Peyer's patch (tissue), 4 donors: ENCODE data around the gene SH3RF3.

Experiments
- POLR2A ChIP-seq, 2 donors: fragments of 450-650 bp; IDR thresholded peaks; one replicate each; pipeline ENCODE4 v1.5.1; 2017; ENCODE audit warnings: antibody characterized with exemption in 2 of 2, mild to moderate bottlenecking in 2 of 2, moderate library complexity in 2 of 2
- TF ChIP-seq, protein P1 (sequence below), 6 experiments: fragments of 450-650 bp in 4 of 6; fragments of 200-600 bp in 2 of 6; sonication (generic) in 1 of 6; IDR thresholded peaks; one replicate each; pipeline ENCODE4 v1.5.1; 2017 to 2019; ENCODE audit warnings: antibody characterized with exemption in 6 of 6, mild to moderate bottlenecking in 3 of 6, moderate library complexity in 1 of 6

DNA sequence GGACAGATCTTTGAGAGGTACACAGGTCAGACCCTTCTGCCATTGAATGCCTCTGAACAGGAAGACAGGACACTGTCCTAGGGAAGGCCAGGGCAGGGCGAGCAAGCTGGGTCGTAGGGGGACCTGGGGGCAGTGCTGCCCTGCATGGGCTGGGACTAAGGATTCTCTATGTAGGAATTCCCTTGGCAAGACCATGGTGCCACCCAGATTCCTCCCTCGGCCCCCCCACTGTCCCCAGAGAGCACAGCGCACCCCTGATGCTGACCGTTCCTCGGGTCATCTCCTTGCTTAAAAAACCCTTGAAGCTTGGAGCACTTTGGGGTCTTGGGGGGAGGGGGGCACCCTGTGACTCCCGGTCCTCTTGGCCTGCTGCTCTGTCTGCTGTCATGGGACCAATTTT lies 289.7 kb downstream of the SH3RF3 start:
- TF ChIP-seq, protein P1, sequence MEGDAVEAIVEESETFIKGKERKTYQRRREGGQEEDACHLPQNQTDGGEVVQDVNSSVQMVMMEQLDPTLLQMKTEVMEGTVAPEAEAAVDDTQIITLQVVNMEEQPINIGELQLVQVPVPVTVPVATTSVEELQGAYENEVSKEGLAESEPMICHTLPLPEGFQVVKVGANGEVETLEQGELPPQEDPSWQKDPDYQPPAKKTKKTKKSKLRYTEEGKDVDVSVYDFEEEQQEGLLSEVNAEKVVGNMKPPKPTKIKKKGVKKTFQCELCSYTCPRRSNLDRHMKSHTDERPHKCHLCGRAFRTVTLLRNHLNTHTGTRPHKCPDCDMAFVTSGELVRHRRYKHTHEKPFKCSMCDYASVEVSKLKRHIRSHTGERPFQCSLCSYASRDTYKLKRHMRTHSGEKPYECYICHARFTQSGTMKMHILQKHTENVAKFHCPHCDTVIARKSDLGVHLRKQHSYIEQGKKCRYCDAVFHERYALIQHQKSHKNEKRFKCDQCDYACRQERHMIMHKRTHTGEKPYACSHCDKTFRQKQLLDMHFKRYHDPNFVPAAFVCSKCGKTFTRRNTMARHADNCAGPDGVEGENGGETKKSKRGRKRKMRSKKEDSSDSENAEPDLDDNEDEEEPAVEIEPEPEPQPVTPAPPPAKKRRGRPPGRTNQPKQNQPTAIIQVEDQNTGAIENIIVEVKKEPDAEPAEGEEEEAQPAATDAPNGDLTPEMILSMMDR (IDR thresholded peaks at IDR 0.05), result no peak
- no peak for TF ChIP-seq POLR2A (IDR thresholded peaks at IDR 0.05)
